Measurements from ENCODE around the gene GPR176.

GPR176 gene

DNA sequence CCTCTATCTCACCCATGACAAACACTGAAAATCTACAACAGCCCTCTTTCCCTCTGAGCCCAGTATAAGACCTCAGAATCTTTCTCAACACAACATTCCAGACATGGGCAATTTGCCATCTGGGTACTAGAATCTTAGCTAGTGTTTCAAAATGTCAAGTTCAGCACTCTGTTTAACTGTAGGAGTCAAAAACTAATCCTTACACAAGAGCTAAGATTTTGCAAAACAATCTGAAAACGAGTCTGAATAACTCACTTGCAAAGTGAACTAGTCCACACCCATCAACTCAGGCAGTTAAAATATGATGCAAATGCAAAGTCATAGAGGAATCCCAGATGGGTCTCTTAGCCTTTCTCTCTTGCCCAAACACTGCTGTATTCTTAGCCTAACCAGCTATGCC, 67.8 kb downstream of the GPR176 start:
- TF ChIP-seq Cebpa-rat (IDR thresholded peaks at IDR 0.05): no peak

GRCh38 chr15:39851500-39852092, 68.5 kb downstream of the GPR176 start:
- Histone ChIP-seq H3K4me1 (peaks cover 24% of the 10 kb centered on the region), H3K27me3 (no peaks in the 10 kb centered on the region), H3K9me3 (peaks cover 16% of the 10 kb centered on the region), H3K36me3 (peaks cover 21% of the 10 kb centered on the region; the same call in 1 of the 2 replicates), H3K27ac (no peak overlapping the region), H3K4me3 (no peak overlapping the region), H4K20me1 (peaks cover 100% of the 10 kb centered on the region), H3K9ac (no peak overlapping the region), H3K4me2 (no peak overlapping the region)
- TF ChIP-seq Cebpa-rat (IDR thresholded peaks at IDR 0.05): no peak

More for the DNA sequence above, 67.8 kb downstream of the GPR176 start:
- Histone ChIP-seq H3K9me3 (peaks cover 16% of the 10 kb centered on the region), H3K4me1 (peaks cover 31% of the 10 kb centered on the region), H4K20me1 (peaks cover 100% of the 10 kb centered on the region), H3K27me3 (no peaks in the 10 kb centered on the region), H3K27ac (no peak overlapping the region), H3K4me2 (no peak overlapping the region), H3K9ac (no peak overlapping the region), H3K36me3 (peaks cover 28% of the 10 kb centered on the region; the same call in 1 of the 2 replicates), H3K4me3 (no peak overlapping the region)

- no peak overlapping the region for H3K4me2 ChIP-seq
- no peak for TF ChIP-seq Cebpa-rat (IDR thresholded peaks at IDR 0.05)
- peaks cover 100% of the 10 kb centered on the region for H4K20me1 ChIP-seq
- no peak overlapping the region for H3K27ac ChIP-seq
- H3K27me3 ChIP-seq: no peaks in the 10 kb centered on the region
- no peak overlapping the region for H3K4me3 ChIP-seq
- peaks cover 18% of the 10 kb centered on the region; the same call in 1 of the 2 replicates for H3K36me3 ChIP-seq
- H3K9ac ChIP-seq: no peak overlapping the region
- H3K4me1 ChIP-seq: peaks cover 22% of the 10 kb centered on the region
- H3K9me3 ChIP-seq: peaks cover 16% of the 10 kb centered on the region
Observed at GRCh38 chr15:39850436-39850835, 69.6 kb downstream of the GPR176 start.

DNA sequence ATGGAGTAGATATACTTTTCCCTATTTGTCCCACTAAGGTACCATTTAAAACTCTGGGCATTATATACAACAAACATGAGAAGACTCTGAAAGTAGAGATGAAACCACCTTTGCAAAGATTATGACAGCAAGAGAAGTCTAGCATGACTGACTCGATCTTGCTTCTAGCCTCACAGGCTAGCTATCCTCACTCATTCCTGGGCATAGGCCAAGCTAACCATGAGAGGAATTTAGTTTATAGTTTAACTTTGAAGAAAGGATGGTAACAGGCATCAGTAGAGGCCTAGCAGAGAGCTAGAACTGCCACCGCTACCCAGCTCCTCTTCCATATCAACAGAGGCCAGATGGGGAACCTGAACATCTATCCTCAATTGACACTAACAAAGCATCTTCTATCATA, 74.0 kb downstream of the GPR176 start:
- Histone ChIP-seq H4K20me1 (peaks cover 99% of the 10 kb centered on the region), H3K9ac (no peak overlapping the region), H3K4me3 (no peak overlapping the region), H3K9me3 (peaks cover 36% of the 10 kb centered on the region), H3K27ac (no peak overlapping the region), H3K4me2 (peak overlapping the region; percentile 10; the same call in 1 of the 2 replicates), H3K27me3 (no peaks in the 10 kb centered on the region), H3K4me1 (peaks cover 46% of the 10 kb centered on the region), H3K36me3 (peaks cover 37% of the 10 kb centered on the region)
- no peak for TF ChIP-seq Cebpa-rat (IDR thresholded peaks at IDR 0.05)

GRCh38 chr15:39845582-39845981, 74.5 kb downstream of the GPR176 start:
- Histone ChIP-seq H3K9me3 (peaks cover 40% of the 10 kb centered on the region), H3K4me2 (peak overlapping the region; percentile 10; the same call in 1 of the 2 replicates), H4K20me1 (peaks cover 98% of the 10 kb centered on the region), H3K4me3 (no peak overlapping the region), H3K27ac (no peak overlapping the region), H3K4me1 (peaks cover 41% of the 10 kb centered on the region), H3K27me3 (no peaks in the 10 kb centered on the region), H3K36me3 (peaks cover 42% of the 10 kb centered on the region), H3K9ac (no peak overlapping the region)
- no peak for TF ChIP-seq Cebpa-rat (IDR thresholded peaks at IDR 0.05)

DNA sequence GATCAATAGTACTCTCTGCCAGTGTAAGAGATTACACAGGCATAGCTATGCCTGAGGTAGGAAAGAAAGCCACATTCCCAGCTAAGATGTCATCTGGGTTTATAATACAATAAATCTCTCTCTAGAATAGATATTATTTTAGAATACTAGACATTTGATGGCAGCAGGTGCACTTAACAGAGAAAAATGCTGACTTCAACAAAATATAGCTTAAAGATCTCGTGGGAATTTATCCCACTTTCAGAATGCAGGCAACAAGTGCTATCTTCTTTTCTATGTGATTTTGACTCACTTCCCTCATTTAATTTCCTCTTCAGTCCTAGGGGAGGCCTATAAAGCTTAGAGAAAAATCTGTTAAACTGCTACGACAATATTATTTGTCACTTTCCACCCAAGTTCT, 76.5 kb downstream of the GPR176 start:
- no peak overlapping the region for H3K9ac ChIP-seq
- H3K27ac ChIP-seq: peak overlapping the region; percentile 39; the same call in 1 of the 2 replicates
- H3K4me2 ChIP-seq: peak overlapping the region; percentile 54
- H3K4me1 ChIP-seq: peaks cover 37% of the 10 kb centered on the region
- peaks cover 39% of the 10 kb centered on the region for H3K36me3 ChIP-seq
- H3K4me3 ChIP-seq: no peak overlapping the region
- peaks cover 47% of the 10 kb centered on the region for H3K9me3 ChIP-seq
- TF ChIP-seq Cebpa-rat (IDR thresholded peaks at IDR 0.05): no peak
- peaks cover 81% of the 10 kb centered on the region for H4K20me1 ChIP-seq
- H3K27me3 ChIP-seq: no peaks in the 10 kb centered on the region

- peak; percentile 98; the same call in 1 of the 2 replicates for TF ChIP-seq Cebpa-rat (IDR thresholded peaks at IDR 0.05)
- 0 out of 2 replicates have a peak, but pooled peaks cover 5% of the 10 kb centered on the region for H3K4me1 ChIP-seq
- H4K20me1 ChIP-seq: peaks cover 81% of the 10 kb centered on the region
- H3K4me2 ChIP-seq: no peak overlapping the region
- H3K27ac ChIP-seq: no peak overlapping the region
- no peak overlapping the region for H3K9ac ChIP-seq
- H3K9me3 ChIP-seq: peaks cover 39% of the 10 kb centered on the region
- peaks cover 50% of the 10 kb centered on the region for H3K36me3 ChIP-seq
- H3K4me3 ChIP-seq: no peak overlapping the region
- no peaks in the 10 kb centered on the region for H3K27me3 ChIP-seq
Observed at GRCh38 chr15:39837454-39837853, 82.6 kb downstream of the GPR176 start.

DNA sequence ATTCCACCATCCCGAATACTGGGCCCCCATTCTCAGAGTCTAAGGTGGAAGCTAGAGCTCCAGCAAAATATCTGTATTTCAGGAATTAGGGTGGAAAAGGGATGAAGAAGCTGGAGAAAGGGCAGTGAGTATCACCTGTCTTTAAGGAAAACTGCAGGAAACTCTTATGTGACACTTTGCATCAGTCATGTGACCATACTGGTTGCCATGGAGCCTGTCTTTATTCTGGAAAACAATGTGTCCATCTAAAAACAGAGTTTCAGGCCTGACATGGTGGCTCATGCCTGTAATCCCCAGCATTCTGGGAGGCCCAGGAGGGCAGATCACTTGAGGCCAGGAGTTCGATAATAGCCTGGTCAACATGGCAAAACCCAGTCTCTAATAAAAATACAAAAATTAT, 84.5 kb downstream of the GPR176 start:
- peaks cover 26% of the 10 kb centered on the region for H3K9me3 ChIP-seq
- H3K27ac ChIP-seq: no peak overlapping the region
- H4K20me1 ChIP-seq: peaks cover 83% of the 10 kb centered on the region
- no peak for TF ChIP-seq Cebpa-rat (IDR thresholded peaks at IDR 0.05)
- peaks cover 37% of the 10 kb centered on the region for H3K36me3 ChIP-seq
- no peaks in the 10 kb centered on the region for H3K27me3 ChIP-seq
- H3K9ac ChIP-seq: no peak overlapping the region
- H3K4me2 ChIP-seq: no peak overlapping the region
- H3K4me1 ChIP-seq: peaks cover 11% of the 10 kb centered on the region; the same call in 1 of the 2 replicates
- no peak overlapping the region for H3K4me3 ChIP-seq

- TF ChIP-seq Cebpa-rat (IDR thresholded peaks at IDR 0.05): no peak
- Histone ChIP-seq H4K20me1 (peaks cover 96% of the 10 kb centered on the region), H3K4me2 (no peak overlapping the region), H3K4me3 (no peak overlapping the region), H3K4me1 (peaks cover 11% of the 10 kb centered on the region; the same call in 1 of the 2 replicates), H3K9ac (no peak overlapping the region), H3K36me3 (peaks cover 34% of the 10 kb centered on the region), H3K9me3 (peaks cover 20% of the 10 kb centered on the region), H3K27ac (no peak overlapping the region), H3K27me3 (no peaks in the 10 kb centered on the region)
Observed at GRCh38 chr15:39834256-39834655, 85.8 kb downstream of the GPR176 start.

- Histone ChIP-seq H3K27ac (no peak overlapping the region), H3K36me3 (peaks cover 41% of the 10 kb centered on the region), H3K9ac (no peak overlapping the region), H3K9me3 (peaks cover 12% of the 10 kb centered on the region), H4K20me1 (peaks cover 100% of the 10 kb centered on the region), H3K27me3 (no peaks in the 10 kb centered on the region), H3K4me1 (peaks cover 11% of the 10 kb centered on the region; the same call in 1 of the 2 replicates), H3K4me3 (no peak overlapping the region), H3K4me2 (no peak overlapping the region)
- no peak for TF ChIP-seq Cebpa-rat (IDR thresholded peaks at IDR 0.05)
Observed at GRCh38 chr15:39833515-39833981, 86.5 kb downstream of the GPR176 start.
